Transverse colon (tissue), 4 donors: ENCODE measurements around the gene SCT. TPM values are rescaled to one million over a fixed set of nuclear protein-coding genes. Genes with fewer than 3 reads are reported as not detected.

ENCODE experiments used
- DNase-seq: peaks from one replicate; pipeline ENCODE4 v3.0.0-alpha.2; 2019
- H3K27ac ChIP-seq, 4 donors: fragments of 200-600 bp; sonication (generic); 2 replicates each; pipeline ENCODE4 v1.5.1; 2016 to 2018; ENCODE audit warnings: inconsistent platforms in 4 of 4
- H3K27me3 ChIP-seq: fragments of 200-600 bp; sonication (generic); 2 replicates; pipeline ENCODE4 v1.5.1; 2017; ENCODE audit warnings: inconsistent platforms
- H3K36me3 ChIP-seq, 4 donors: fragments of 200-600 bp; sonication (generic); 2 replicates each; pipeline ENCODE4 v1.5.1; 2017 to 2019; ENCODE audit warnings: inconsistent platforms in 4 of 4
- H3K4me1 ChIP-seq, 4 donors: fragments of 200-600 bp; sonication (generic); 2 replicates each; pipeline ENCODE4 v1.5.1; 2017 to 2020; ENCODE audit warnings: inconsistent platforms in 4 of 4
- H3K4me3 ChIP-seq, 4 donors: fragments of 200-600 bp; sonication (generic); 1 replicate in 1 of 4; 2 replicates in 3 of 4; pipeline versions ENCODE4 v1.5.1 to v1.6.1; 2017 to 2019; ENCODE audit warnings: inconsistent platforms in 4 of 4
- H3K9me3 ChIP-seq, 2 donors: fragments of 200-600 bp; sonication (generic); 2 replicates each; pipeline ENCODE4 v1.5.1; 2017 to 2019; ENCODE audit warnings: inconsistent platforms in 2 of 2
- CTCF ChIP-seq, 5 experiments: fragments of 200-600 bp in 3 of 5; fragments of 450-650 bp in 2 of 5; sonication (generic) in 3 of 5; IDR thresholded peaks; 1 replicate in 2 of 5; 2 replicates in 3 of 5; pipeline ENCODE4 v1.5.1; 2016 to 2017; ENCODE audit warnings: antibody characterized with exemption in 5 of 5, inconsistent platforms in 3 of 5, mild to moderate bottlenecking in 2 of 5, moderate library complexity in 1 of 5
- EP300 ChIP-seq: sonication (generic); formaldehyde crosslinking; IDR thresholded peaks from one replicate; pipeline ENCODE4 v1.6.1; 2017; ENCODE audit warnings: antibody characterized with exemption, low read depth
- POLR2A ChIP-seq: fragments of 450-650 bp; IDR thresholded peaks from one replicate; pipeline ENCODE4 v1.6.1; 2016; ENCODE audit warnings: antibody characterized with exemption, mild to moderate bottlenecking, moderate library complexity
- POLR2AphosphoS5 ChIP-seq, 3 donors: sonication (generic); formaldehyde crosslinking; IDR thresholded peaks; one replicate each; pipeline ENCODE4 v1.6.1; 2016; ENCODE audit warnings: antibody characterized with exemption in 3 of 3
- WGBS, 2 donors: methylation state at CpG; one replicate each; pipeline ENCODE4 v1.1.5; 2018; ENCODE audit warnings: low coverage in 1 of 2; 5-methylcytosine and 5-hydroxymethylcytosine counted together
- in situ Hi-C, 4 donors: fragments of 200-750 bp; cut with MboI; loops; one replicate each; pipeline versions ENCODE4 v1.15.0 to v1.15.1; 2017; ENCODE audit warnings: low sequenced_read_pairs in 3 of 4, low pct_ligation_motif_present in 1 of 4, low pct_unique_long_range_greater_than_20kb in 1 of 4
- intact Hi-C: fragments of 100-400 bp; cut with DNase I; formaldehyde crosslinking; loops from one replicate; pipeline ENCODE4 v1.15.1; 2023; ENCODE audit warnings: low total_unique reads
- total RNA-seq, 4 donors: library from RNA; depleted of rRNA; stranded (reverse); fragments of >200 nt; gene quantifications; one replicate each; pipeline ENCODE4 v1.1.0, GENCODE V29; 2016

The SCT gene
- total RNA-seq, 4 donors from 2014 or later: not detected

GRCh38 chr11:587978-588380, 39.0 kb downstream of the SCT start:
- DNase-seq: no peak

GRCh38 chr11:587546-587945, 39.4 kb downstream of the SCT start:
- Histone ChIP-seq H3K36me3 (peaks cover 0 to 55% (median 25%) of the 10 kb centered on the region in 4 donors), H3K27me3 (no peaks in the 10 kb centered on the region), H3K4me3 (no peak overlapping the region), H3K27ac (peak overlapping the region in 2 of 4 donors; percentile 23 to 26), H3K9me3 (no peaks in the 10 kb centered on the region), H3K4me1 (no peaks in the 10 kb centered on the region)
- WGBS, 2 donors: 84 to 86% methylated on average over 2 to 8 of the region's 8 CpGs
- intact Hi-C loops: no loop called here
- in situ Hi-C loops: no loop called here
- DNase-seq: no peak
- TF ChIP-seq POLR2AphosphoS5 (IDR thresholded peaks at IDR 0.05) (no peak), EP300 (no peak), POLR2A (no peak), CTCF (IDR thresholded peaks at IDR 0.05) (no peak)

More at GRCh38 chr11:587978-588380, 39.0 kb downstream of the SCT start:
- intact Hi-C loops (no loop called here), in situ Hi-C loops (no loop called here)
- peak overlapping the region in 2 of 4 donors; percentile 3 to 23 for H3K27ac ChIP-seq
- WGBS, 2 donors: 53 to 59% methylated on average over 2 to 6 of the region's 6 CpGs
- H3K27me3 ChIP-seq: no peaks in the 10 kb centered on the region
- no peaks in the 10 kb centered on the region for H3K4me1 ChIP-seq
- no peak overlapping the region for H3K4me3 ChIP-seq
- TF ChIP-seq CTCF (IDR thresholded peaks at IDR 0.05): no peak
- no peak for TF ChIP-seq POLR2AphosphoS5 (IDR thresholded peaks at IDR 0.05)
- TF ChIP-seq EP300: no peak
- TF ChIP-seq POLR2A: no peak
- peaks cover 0 to 56% (median 26%) of the 10 kb centered on the region in 4 donors for H3K36me3 ChIP-seq
- no peaks in the 10 kb centered on the region for H3K9me3 ChIP-seq

GRCh38 chr11:586376-587316, 40.3 kb downstream of the SCT start:
- no peak for TF ChIP-seq POLR2AphosphoS5 (IDR thresholded peaks at IDR 0.05)
- TF ChIP-seq EP300: no peak
- TF ChIP-seq POLR2A: no peak
- TF ChIP-seq CTCF (IDR thresholded peaks at IDR 0.05): no peak
- in situ Hi-C loops (no loop called here), intact Hi-C loops (no loop called here)
- DNase-seq: no peak
- no peak overlapping the region for H3K4me3 ChIP-seq
- no peaks in the 10 kb centered on the region for H3K27me3 ChIP-seq
- H3K9me3 ChIP-seq: no peaks in the 10 kb centered on the region
- H3K27ac ChIP-seq: no peak overlapping the region
- H3K36me3 ChIP-seq: peaks cover 0 to 58% (median 21%) of the 10 kb centered on the region in 4 donors
- no peaks in the 10 kb centered on the region for H3K4me1 ChIP-seq
- WGBS, 2 donors: 91% methylated on average over 31 of the region's 32 CpGs; no CpG with 5 or more reads in 1 of the 2 donors

GRCh38 chr11:584287-584686, 42.7 kb downstream of the SCT start:
- peaks cover 0 to 8% (median 6%) of the 10 kb centered on the region in 4 donors for H3K4me1 ChIP-seq
- in situ Hi-C loops (no loop called here), intact Hi-C loops (no loop called here)
- no peak for TF ChIP-seq POLR2AphosphoS5 (IDR thresholded peaks at IDR 0.05)
- no peak for TF ChIP-seq EP300
- TF ChIP-seq POLR2A: no peak
- no peak for TF ChIP-seq CTCF (IDR thresholded peaks at IDR 0.05)
- peaks cover 0 to 43% (median 12%) of the 10 kb centered on the region in 4 donors for H3K36me3 ChIP-seq
- H3K4me3 ChIP-seq: no peak overlapping the region
- no peaks in the 10 kb centered on the region for H3K9me3 ChIP-seq
- H3K27ac ChIP-seq: no peak overlapping the region
- no peaks in the 10 kb centered on the region for H3K27me3 ChIP-seq
- no peak for DNase-seq
- 94 to 98% methylated on average over 8 to 10 of the region's 10 CpGs for WGBS, 2 donors
